ENCODE data around the gene RUSC1. TPM values are rescaled to one million over a fixed set of nuclear protein-coding genes. Genes with fewer than 3 reads are reported as not detected.

Gene RUSC1
- total RNA-seq, 2 donors from 2014 or later: 20.2 to 23.9 TPM

- Histone ChIP-seq H3K9me3 (no peaks in the 10 kb centered on the region), H3K4me3 (no peak overlapping the region), H3K4me1 (peaks cover 0 to 5% of the 10 kb centered on the region in 2 donors), H3K27ac (no peak overlapping the region), H3K36me3 (no peaks in the 10 kb centered on the region), H3K27me3 (peaks cover 0 to 10% of the 10 kb centered on the region in 2 donors)
- no peak for DNase-seq (ENCODE audit: low spot score)
- no peak for TF ChIP-seq CTCF (IDR thresholded peaks at IDR 0.05)
These were observed 20.7 kb upstream of the RUSC1 start for GRCh38 chr1:155300024-155300423.

- Histone ChIP-seq H3K27ac (no peak overlapping the region), H3K9me3 (no peaks in the 10 kb centered on the region), H3K4me1 (no peaks in the 10 kb centered on the region), H3K27me3 (peaks cover 0 to 2% of the 10 kb centered on the region in 2 donors), H3K4me3 (no peak overlapping the region), H3K36me3 (no peaks in the 10 kb centered on the region)
- no peak for TF ChIP-seq CTCF (IDR thresholded peaks at IDR 0.05)
- DNase-seq (ENCODE audit: low spot score): no peak
These were observed 20.0 kb upstream of the RUSC1 start for GRCh38 chr1:155300553-155301329.

GRCh38 chr1:155301342-155301841, 19.3 kb upstream of the RUSC1 start, which contains the start of gene PKLR:
TSS of gene PKLR (minus strand) at chr1:155301438. CDS start at chr1:155301395, 43 bp downstream.
- Histone ChIP-seq H3K9me3 (no peaks in the 10 kb centered on the region), H3K4me3 (no peak within 1 kb of the TSS), H3K36me3 (no peaks in the 10 kb centered on the region), H3K27me3 (no peaks in the 10 kb centered on the region), H3K4me1 (no peaks in the 10 kb centered on the region), H3K27ac (no peak within 1 kb of the TSS)
- no peak for DNase-seq (ENCODE audit: low spot score)
- no peak for TF ChIP-seq CTCF (IDR thresholded peaks at IDR 0.05)

GRCh38 chr1:155304558-155305063, 16.1 kb upstream of the RUSC1 start:
- Histone ChIP-seq H3K4me1 (peaks cover 0 to 14% of the 10 kb centered on the region in 2 donors), H3K36me3 (no peaks in the 10 kb centered on the region), H3K4me3 (no peak overlapping the region), H3K9me3 (no peaks in the 10 kb centered on the region), H3K27me3 (no peaks in the 10 kb centered on the region), H3K27ac (no peak overlapping the region)
- DNase-seq (ENCODE audit: low spot score): no peak
- no peak for TF ChIP-seq CTCF (IDR thresholded peaks at IDR 0.05)

GRCh38 chr1:155305881-155306391, 14.8 kb upstream of the RUSC1 start:
- peaks cover 0 to 26% of the 10 kb centered on the region in 2 donors for H3K4me1 ChIP-seq
- no peak for DNase-seq (ENCODE audit: low spot score)
- TF ChIP-seq CTCF (IDR thresholded peaks at IDR 0.05): no peak
- H3K27ac ChIP-seq: no peak overlapping the region
- H3K9me3 ChIP-seq: no peaks in the 10 kb centered on the region
- H3K36me3 ChIP-seq: no peaks in the 10 kb centered on the region
- H3K27me3 ChIP-seq: no peaks in the 10 kb centered on the region
- no peak overlapping the region for H3K4me3 ChIP-seq

Data from right atrium auricular region (tissue), 2 donors.